Activated naive CD8-positive, alpha-beta T cell treated with anti-CD3 and anti-CD28 coated beads, Interleukin-2, amount 50 U/mL, for 16 hours (primary cell): Measurements from ENCODE around the gene DDX17.
"Not testable (repeated sequence)": the region's sequence is repeated elsewhere in the genome, so short reads cannot be mapped to it uniquely, and the experiment has no call there.

Source experiments
- DNase-seq: peaks from one replicate; pipeline ENCODE4 v3.0.0-alpha.2; 2020; ENCODE audit warnings: low read depth, low spot score

DDX17 gene

DNA sequence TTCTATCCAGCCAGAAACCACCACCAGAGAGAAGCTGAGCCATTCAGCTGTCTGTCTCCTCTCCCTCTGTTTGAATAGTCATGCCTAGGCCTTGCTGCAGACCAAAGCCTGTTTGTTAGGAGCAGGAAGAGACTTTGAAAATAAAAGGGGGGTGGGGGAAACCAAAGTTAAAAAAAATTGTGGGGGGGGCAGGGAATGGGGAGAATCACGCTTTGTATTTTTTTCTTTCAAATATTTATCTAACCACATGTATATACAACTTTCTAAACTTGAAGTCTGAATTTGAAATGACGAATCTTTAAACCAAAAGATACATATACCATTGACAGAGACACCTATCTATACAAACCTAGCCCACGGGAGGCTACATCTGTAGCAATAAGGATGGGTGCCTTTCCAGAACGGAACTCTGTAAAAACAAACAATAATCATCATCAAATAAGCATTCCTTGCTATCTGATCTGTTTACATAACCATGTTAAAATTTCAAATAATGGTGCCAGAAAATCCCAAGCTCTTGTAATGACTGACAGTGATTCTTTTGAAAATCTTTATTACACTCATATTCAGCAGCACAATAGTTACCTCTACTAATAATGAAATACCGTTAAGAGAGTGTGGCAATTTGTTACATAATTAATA, 14.3 kb downstream of the DDX17 start:
- DNase-seq: no peak

DNA sequence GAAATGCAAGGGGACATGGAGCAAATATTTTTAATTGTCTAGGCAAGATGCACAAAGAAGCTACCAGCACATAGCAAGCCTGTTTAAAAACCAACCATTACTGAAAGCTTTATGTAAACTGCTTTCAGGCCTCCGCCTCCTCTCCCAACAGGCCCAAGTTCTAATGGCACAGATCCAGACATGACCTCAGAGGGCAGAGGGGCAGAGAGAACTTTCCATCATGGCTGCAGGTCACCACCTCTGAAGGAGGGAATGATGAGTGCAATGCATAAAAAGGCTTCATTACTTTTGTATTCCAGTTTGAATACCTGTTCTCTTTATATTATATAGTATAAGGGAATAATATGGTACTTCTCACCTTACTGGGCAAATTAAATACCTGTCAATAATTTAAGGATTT, 15.2 kb downstream of the DDX17 start:
- no peak for DNase-seq

DNA sequence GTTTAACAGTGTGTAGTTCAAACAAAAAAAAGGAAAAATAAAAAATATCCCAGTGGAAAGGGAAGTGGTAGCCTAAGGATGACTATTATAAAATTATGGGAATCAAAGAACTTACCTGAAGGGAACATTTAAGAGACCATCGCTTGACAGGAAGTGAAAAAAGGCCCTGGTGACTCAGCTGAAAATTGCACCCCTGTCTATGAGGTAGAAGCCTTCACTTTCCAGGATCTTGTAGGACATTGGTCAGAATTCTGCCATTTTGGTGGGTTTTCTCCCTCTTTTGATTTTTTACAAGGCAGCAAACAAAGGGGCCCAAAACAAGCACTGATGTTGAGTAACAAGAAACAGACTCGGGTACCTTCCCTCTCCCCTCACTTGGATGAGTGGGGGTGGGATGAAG, 15.6 kb downstream of the DDX17 start:
- DNase-seq: no peak

DNA sequence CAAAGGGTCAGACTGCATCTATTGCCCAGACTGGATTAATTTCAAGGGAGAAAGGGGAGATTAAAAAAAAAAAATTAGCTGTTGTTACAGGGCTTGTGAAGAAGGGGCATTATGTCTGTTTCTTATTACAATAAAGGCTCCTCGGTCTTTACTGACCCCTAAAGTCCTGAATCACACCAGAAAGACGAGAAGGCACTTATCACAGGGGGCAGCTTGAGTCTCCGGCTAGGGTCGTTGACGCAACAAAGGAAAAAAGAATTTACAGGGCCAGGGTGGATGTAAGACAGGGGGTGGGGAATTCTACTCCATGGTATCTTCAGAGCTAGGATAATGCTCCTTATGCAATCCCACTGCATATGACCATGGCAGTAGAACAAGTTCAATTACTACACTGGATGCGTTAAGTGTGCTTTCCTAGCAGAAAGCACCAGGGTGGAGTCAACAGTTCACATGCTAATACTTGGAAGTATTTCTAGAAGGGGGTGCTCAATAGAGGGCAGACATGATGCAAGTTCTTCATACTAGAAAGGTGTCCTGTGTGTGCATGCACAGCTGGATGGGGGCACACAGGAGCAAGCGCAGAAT, 16.5 kb downstream of the DDX17 start:
- DNase-seq: no peak

DNA sequence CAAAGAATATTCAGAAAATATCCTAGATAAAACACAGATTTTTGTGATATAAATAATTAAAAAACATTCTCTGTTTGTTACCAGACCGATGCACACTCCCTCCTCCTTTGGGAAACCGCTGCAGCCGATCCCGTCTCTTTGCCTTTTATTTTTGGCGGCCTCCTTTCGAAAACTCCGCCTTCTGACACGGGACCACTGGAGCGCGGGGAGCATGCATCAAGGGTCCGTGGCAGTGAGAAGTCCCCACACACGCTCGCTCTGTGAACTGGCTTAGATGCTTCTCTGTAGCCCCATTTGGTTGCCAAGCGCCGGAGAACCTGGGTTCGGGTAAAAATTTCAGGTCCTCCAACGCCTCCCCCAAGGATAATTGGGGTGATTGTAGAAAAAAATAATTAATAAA, 17.0 kb downstream of the DDX17 start:
- no peak for DNase-seq

DNA sequence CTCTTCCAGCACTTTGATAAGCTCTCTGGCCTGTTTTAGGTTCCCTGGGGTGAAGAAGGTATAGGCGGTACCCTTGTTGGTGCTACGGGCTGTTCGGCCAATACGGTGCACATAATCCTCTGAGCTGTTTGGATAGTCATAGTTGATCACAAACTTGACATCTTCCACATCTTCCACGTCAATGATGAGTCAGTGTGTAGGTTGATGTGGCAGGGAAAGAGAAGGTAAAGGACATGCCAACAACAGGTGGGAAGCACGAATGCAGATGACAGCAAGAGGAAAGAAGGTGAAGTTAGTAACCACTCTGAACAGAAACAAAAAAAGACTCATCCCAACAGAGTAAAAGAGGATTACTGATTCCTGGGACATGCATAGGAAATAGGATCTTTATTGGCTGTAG, 18.2 kb downstream of the DDX17 start:
- DNase-seq: no peak

DNA sequence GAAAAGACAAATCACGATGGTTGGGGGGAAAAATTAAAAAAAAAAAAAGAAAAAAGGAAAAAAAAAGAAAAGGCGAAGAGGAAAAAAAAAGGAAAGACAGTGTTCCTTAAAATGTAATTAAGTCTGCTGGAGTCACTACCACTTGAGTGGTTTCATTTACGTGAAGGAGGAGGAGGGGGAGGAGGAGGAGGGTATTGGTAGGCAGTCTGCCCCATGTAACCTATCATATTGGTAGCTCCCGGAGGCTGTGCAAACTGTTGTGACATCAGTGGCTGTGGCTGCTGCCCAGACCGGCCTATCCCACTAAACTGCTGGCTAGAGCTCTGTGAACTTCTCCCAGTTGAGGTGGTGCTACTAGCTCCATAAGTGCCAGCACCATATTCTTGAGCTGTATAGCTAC, 20.3 kb downstream of the DDX17 start:
- no peak for DNase-seq

DNA sequence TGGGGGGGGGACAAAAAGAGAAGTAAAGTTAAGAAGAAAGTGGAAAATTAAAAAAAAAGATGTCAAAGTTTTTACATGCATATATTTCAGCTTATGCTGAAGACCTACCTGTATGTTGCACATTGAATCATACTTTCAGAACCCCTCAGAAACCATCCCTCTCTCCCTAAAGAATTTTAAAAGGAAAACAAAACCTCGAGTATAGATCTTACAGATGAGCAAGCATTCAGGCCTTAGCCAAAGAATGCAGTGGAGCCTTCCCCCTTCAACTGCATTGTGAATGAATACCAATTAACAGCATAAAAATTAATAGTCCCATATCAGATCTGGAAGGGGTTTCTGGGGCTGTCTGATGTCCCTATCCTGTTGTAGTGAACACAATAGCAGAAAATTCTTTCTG, 21.9 kb downstream of the DDX17 start:
- no peak for DNase-seq

DNA sequence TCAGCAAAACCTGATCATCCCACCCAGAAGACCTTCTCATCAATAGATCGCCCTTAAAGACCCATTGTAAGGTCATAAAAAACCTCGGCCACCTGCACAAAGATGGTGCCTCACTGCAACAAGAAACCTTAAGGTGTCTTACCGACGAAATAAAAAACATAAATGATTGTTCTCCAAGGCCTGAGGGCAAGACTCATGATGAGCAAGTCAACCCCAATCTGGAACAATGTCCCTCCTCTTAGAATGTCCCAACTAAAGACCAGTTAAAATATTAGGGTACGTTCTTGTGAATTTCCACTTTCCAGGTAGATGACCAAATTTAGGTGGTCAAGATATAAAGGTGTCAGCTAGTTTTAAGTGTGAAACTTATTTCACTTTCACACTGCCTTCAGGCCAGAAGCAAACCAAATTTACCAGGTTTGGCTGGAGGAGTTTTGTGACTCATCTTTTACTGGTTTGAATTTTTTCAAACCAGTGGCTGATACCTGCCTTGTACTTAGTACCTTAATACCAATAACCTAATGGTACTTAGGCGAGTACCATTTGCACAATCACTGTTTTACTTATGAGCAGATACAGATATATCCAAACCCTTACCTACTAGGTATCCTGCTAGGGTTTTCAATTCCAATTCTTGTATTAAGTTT, 23.3 kb downstream of the DDX17 start:
- no peak for DNase-seq

DNA sequence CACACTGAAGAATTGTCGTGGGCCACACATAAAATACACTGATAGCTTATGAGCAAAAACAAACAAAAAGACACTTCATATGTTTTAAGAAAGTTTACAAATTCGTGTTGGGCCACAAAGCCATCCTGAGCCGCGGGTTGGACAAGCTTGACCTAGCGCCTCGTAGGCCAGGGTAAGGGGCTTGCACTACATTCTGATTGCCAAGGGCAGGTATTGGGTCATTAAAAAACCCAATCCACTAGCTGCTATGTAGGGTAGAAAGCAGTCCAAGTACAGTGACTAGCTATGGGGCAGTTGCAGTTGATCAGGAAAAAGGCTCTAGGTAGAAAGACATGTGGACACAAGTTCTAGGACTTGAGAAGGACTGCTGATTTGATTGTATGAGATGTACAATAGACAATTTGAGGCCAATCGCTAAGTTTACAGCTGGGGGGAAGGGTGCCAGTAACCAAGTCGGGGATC, 24.2 kb downstream of the DDX17 start:
- DNase-seq: no peak

DNA sequence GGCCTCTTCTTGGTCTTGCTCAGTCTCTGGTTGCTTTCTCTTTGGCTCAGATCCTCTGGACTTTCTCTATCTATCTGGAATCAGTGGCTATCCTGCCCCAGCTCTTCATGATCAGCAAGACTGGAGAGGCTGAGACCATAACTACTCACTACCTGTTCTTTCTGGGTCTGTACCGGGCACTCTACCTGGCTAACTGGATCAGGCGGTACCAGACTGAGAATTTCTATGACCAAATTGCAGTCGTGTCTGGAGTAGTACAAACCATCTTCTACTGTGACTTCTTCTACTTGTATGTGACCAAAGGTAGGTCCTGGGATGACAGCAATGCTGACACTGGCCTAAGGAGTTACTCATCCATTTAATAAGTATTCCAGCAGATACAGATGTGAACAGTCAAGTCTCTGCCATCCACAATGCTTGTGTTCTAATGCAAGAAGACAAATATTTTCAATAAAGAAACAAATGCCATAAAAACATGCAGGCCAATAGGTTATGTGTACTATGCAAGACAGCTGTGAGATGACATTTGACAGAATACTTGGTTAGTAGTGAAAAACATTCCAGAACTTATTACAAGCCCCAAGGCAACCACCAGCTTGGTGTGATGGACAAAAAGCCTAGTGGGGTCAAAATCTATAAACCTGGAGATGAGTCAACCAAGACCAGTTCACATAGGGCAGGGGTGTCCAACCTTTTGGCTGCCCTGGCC, 24.8 kb downstream of the DDX17 start:
- DNase-seq: no peak

DNA sequence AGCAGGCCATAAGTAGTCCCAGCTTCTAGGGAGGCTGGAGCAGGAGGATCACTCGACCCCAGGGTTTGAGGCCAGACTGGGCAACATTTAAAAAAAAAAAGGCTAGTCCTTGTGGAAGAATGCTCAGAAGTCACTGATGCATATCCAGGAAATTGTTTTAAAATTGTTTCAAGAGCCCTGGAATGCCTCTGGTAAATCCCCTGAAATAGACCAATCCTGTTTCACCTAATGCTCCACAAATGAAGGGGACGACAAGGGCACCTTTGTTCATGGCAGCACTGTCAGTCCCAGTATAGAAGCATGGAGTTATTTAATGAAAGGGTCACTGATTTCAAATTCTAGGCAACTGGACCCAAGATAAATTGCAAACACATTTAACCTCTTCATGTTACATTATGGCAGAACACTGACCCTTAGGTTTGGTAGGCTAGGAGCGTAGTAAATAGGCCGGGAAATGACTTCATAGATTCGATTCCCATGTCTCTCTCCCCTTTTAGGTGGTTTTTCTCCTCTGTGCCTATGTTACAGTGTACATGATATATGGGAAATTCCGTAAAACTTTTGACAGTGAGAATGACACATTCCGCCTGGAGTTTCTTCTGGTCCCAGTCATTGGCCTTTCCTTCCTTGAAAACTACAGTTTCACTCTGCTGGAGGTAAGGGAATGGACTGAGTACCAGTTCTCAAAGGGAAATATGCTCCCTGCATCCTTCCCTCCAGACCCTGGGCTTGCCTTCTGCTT, 26.8 kb downstream of the DDX17 start:
- DNase-seq: no peak

DNA sequence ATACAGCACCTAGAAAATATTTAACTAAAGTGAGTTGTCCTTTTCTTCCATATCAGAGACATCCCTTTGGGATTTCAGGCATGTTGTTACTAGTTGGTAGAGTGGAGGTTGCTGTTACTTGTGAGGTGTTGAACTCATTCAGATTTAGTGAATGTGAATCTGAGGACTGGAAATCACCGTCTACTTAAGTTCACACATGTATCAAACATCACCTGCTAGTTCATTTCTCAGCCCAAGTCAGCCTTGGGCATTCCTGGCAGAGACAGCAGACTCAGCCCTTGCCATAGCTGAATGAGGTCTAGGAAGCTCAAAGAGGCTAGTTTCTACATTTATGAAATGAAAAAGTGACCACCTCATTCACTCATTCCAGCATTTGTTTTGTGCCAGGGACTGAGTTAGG, 28.5 kb downstream of the DDX17 start:
- no peak for DNase-seq

DNA sequence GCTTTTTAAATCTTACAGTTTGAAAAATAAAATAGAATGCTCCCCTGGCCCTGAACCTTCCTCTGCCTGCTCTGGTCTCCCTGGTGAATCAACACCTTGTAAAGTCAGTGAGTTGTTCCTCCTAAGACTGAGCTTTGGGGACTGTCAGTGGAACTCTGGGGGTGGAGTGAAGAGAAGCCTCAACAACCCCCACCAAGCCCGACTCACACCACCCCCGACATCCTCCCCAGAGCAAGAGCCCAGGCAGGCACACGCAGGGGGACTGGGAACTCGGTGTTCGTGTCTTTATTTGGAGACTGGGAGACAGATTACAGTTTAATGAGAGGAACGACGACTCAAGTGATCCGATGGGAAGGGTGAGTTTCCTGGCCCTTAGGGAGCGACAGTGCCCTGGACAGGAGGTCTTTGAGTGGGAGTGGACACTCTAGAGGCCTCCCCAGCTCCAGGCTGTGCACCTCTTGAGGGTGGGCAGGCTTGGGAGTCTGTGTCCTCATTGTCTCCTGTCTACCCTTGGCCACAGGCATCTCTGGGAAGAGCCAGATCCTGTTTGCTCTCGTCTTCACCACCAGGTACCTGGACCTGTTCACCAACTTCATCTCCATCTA, 32.0 kb downstream of the DDX17 start:
- DNase-seq: no peak

DNA sequence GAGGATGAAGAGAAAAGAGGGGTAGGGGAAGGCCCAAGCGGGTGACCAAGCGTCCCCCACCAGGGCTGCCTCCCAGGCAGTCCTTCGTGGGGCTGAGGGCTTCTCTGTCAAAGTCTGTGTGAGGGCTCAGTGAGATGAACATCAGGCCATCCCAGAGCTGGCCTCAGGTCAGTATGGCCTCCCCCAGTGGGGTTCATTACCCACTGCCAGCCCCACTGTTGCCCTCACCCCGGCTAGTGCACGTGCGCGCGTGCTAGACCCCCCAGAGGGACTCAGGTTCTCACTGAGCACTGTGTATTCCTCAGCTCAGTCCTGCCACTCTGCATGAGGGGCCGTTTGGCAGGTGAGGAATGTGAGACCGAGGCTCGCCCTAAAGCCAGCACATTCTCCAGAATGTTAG, 34.9 kb downstream of the DDX17 start:
- no peak for DNase-seq

DNA sequence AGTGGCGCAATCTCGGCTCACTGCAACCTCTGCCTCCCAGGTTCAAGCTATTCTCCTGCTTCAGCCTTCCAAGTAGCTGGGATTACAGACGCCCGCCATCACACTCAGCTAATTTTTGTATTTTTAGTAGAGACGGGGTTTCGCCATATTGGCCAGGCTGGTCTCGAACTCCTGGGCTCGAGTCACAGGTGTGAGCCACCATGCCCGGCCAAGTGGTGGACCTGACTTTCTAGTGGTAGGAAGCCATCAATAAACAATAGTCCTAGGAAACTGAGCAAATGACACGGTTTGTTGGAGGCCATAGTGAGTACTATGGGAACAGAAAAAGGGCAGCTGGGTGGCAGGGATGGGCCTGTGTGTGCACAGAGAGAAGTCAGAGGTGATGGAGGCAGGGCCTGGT, 35.9 kb downstream of the DDX17 start:
- DNase-seq: not testable (repeated sequence)

DNA sequence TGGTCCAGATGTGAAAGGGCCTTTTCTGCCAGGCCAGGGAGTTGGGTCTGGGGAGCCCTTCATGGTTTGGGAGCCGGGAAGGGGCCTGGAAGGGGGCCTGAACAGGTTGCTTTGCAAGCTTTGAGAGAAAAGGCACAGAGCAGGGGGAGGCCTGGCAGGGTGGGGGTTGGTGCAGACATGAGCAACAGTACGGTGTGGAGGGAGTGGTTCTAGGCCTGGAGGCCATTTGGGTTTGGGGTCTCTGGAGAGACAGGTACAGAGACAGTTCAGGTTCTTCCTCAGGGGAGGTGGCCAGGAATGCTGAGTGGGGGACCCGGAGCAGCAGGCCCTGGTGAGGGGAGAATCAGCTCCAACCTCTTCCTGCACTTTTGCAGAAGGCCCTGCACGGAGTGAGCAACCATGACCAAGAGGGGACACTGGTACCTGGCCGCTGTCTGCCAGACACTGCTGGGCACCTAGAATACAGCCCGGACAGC, 36.8 kb downstream of the DDX17 start:
- no peak for DNase-seq

DNA sequence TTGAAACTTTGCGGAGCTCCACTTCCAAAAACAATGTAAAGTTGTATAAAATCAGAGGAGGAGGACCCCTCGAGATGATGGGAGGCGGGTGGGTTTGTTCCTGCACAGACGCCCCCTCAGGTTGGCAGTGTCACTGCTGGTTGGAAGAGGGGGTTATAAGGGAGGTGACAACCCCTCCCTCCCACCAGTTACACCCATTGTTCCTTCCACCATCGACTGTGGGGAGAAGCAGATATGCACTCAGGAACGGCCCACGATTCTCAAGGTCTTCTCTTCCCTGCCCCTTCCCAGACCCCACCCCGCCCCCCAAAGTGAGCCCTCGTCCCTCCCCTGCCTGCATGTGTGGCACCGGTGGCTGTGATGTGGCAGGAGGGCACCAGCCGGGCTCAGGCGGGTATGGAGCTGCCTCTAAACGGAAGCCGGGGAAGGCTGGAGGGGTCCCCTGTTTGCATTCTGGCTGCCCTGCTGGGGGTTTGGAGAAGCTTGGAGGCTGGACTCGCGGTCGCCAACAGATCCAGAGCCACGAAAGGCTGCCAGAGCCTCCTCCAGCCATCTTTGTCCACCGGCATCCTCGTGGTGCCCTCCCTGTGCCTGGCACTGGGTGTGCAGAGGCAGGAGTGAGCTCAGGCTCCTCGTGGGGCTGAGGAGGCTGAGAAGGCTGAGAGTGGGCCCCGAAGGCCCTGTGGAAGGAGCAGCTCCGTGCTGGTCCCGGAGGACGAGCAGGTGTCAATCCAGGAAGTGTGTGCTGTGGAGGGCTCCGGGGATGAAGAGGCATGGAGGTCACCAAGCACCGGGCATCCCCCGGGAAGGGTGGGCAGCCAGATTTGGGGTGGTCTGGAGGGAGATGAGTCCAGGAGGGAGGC, 37.4 kb downstream of the DDX17 start:
- no peak for DNase-seq

DNA sequence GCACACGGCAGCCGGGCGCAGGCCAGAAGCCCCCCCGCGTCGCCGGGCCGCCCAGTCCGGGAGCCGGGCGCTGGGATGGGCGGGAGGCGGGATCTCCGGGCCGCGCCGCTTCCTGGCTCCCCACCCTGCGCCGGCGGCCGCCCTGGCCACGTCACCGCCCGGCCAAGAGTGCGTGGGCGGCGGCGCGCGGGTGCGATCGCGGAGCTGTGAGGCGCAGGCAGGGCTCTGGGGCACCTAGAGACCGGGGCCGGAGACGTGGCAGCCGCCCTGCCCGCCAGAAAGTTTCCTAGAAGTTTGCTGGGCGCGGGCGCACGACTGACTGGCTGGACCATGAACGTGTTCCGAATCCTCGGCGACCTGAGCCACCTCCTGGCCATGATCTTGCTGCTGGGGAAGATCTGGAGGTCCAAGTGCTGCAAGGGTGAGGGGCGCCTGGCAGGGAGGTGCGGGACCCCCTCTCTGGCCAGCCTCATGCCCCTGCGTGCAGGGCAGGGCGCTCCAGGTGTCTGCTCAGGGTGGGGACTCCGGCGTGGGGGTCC, 38.1 kb downstream of the DDX17 start, which contains the start of gene KDELR3:
KDELR3 (plus strand) TSS at position 193 of the 539 bp plus-strand sequence; CDS start at position 331, 138 bp downstream.
- no peak for DNase-seq

DNA sequence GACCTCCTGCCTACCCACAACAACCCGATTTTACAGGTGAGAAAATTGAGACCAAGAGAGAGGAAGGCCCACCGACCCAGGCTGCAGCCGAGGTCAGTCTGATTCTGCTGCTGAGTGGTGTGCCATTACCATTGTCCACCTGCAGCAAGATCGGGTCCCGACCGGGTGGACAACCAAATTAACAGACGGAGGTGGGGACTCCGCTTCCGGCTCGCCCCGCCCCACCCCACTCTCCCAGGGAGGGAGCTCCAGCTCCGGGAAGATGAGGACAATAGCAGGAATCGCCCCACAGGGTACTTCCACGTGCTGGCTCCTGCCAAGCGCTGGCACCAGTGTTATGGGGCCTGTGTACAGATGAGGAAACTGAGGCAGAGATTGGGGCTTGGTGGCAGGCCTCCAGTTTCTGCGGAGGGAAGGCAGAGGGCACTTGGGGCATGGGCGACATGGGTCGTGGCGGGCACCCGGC, 38.6 kb downstream of the DDX17 start:
- DNase-seq: no peak
